Kidney epithelial cell (primary cell): ENCODE measurements around the gene MDP1. TPM values are rescaled to one million over a fixed set of nuclear protein-coding genes. Genes with fewer than 3 reads are reported as not detected.

Experiments
- DNase-seq: peaks from one replicate; pipeline ENCODE4 v3.0.0-alpha.2; 2010; ENCODE audit warnings: low read depth
- H3K27me3 ChIP-seq: 2 replicates; pipeline ENCODE4 v1.6.0; 2011; ENCODE audit warnings: low read length; ENCODE audit not compliant: control insufficient read depth, insufficient read depth
- H3K36me3 ChIP-seq: 2 replicates; pipeline ENCODE4 v1.5.1; 2011; ENCODE audit warnings: low read length; ENCODE audit not compliant: control insufficient read depth, insufficient read depth
- H3K4me3 ChIP-seq: 2 replicates; pipeline ENCODE4 v1.5.1; 2011; ENCODE audit warnings: low read depth, mild to moderate bottlenecking, control low read depth, low read length
- CTCF ChIP-seq: IDR thresholded peaks from 2 replicates; pipeline ENCODE4 v1.5.1; 2011; ENCODE audit warnings: mild to moderate bottlenecking, moderate library complexity, low read length, control low read depth, inconsistent platforms; ENCODE audit not compliant: insufficient read depth, poor library complexity, severe bottlenecking
- total RNA-seq: library from RNA; depleted of rRNA; stranded (reverse); fragments of >200 nt; gene quantifications from 2 replicates; pipeline ENCODE4 v1.2.3, GENCODE V29; 2015

The MDP1 gene
- total RNA-seq, 1 donor from 2014 or later, result 11.8 TPM

GRCh38 chr14:24177041-24177825 is 38.6 kb downstream of the MDP1 start:
- H3K27me3 ChIP-seq, result no peaks in the 10 kb centered on the region
- H3K36me3 ChIP-seq, result peaks cover 14% of the 10 kb centered on the region
- TF ChIP-seq CTCF, result no peak
- no peak overlapping the region for H3K4me3 ChIP-seq
- no peak for DNase-seq

- TF ChIP-seq CTCF, result no peak
- peaks cover 14% of the 10 kb centered on the region for H3K36me3 ChIP-seq
Measured at GRCh38 chr14:24176599-24176998, 39.3 kb downstream of the MDP1 start.

GRCh38 chr14:24172871-24173281 is 43.0 kb downstream of the MDP1 start:
- Histone ChIP-seq H3K36me3 (peaks cover 7% of the 10 kb centered on the region), H3K27me3 (no peaks in the 10 kb centered on the region), H3K4me3 (peak overlapping the region; percentile 78)
- TF ChIP-seq CTCF, result no peak
- DNase-seq, result no peak

More at GRCh38 chr14:24176599-24176998, 39.3 kb downstream of the MDP1 start:
- Histone ChIP-seq H3K4me3 (no peak overlapping the region), H3K27me3 (no peaks in the 10 kb centered on the region)
- DNase-seq, result no peak

GRCh38 chr14:24172261-24172860 is 43.5 kb downstream of the MDP1 start:
- H3K36me3 ChIP-seq, result peaks cover 8% of the 10 kb centered on the region
- no peaks in the 10 kb centered on the region for H3K27me3 ChIP-seq
- no peak for DNase-seq
- H3K4me3 ChIP-seq, result peak overlapping the region; percentile 78
- TF ChIP-seq CTCF, result no peak

GRCh38 chr14:24171422-24172260 is 44.2 kb downstream of the MDP1 start, which contains the start of gene REC8:
Gene REC8, plus strand, starts transcription at chr14:24172080. Its CDS starts 473 bp downstream, at chr14:24172553.
- H3K27me3 ChIP-seq, result no peaks in the 10 kb centered on the region
- TF ChIP-seq CTCF, result no peak
- peak; percentile 92 for DNase-seq
- peak within 1 kb of the TSS; percentile 78 for H3K4me3 ChIP-seq
- H3K36me3 ChIP-seq, result peaks cover 7% of the 10 kb centered on the region
